HEK293 (cell line): ENCODE results near the gene FOSL1.

Source experiments
- CTCF ChIP-seq: fragments of 450-650 bp; formaldehyde crosslinking; IDR thresholded peaks from 2 replicates; pipeline ENCODE4 v1.5.1; 2016; ENCODE audit warnings: missing biosample characterization, missing genetic modification characterization
- TF ChIP-seq, protein P1 (sequence below): fragments of 450-650 bp; formaldehyde crosslinking; IDR thresholded peaks from 2 replicates; pipeline ENCODE4 v1.5.1; 2017; ENCODE audit warnings: missing biosample characterization, missing genetic modification characterization

GRCh38 chr11:65896034-65896999, 3.9 kb downstream of the FOSL1 start:
- TF ChIP-seq, protein P1, sequence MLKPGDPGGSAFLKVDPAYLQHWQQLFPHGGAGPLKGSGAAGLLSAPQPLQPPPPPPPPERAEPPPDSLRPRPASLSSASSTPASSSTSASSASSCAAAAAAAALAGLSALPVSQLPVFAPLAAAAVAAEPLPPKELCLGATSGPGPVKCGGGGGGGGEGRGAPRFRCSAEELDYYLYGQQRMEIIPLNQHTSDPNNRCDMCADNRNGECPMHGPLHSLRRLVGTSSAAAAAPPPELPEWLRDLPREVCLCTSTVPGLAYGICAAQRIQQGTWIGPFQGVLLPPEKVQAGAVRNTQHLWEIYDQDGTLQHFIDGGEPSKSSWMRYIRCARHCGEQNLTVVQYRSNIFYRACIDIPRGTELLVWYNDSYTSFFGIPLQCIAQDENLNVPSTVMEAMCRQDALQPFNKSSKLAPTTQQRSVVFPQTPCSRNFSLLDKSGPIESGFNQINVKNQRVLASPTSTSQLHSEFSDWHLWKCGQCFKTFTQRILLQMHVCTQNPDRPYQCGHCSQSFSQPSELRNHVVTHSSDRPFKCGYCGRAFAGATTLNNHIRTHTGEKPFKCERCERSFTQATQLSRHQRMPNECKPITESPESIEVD (tag by site-specific recombination), result no peak
- no peak for TF ChIP-seq CTCF
